ENCODE data around the gene UBE3B.
"Not testable (repeated sequence)": the region's sequence is repeated elsewhere in the genome, so short reads cannot be mapped to it uniquely, and the experiment has no call there.

The UBE3B gene

DNA sequence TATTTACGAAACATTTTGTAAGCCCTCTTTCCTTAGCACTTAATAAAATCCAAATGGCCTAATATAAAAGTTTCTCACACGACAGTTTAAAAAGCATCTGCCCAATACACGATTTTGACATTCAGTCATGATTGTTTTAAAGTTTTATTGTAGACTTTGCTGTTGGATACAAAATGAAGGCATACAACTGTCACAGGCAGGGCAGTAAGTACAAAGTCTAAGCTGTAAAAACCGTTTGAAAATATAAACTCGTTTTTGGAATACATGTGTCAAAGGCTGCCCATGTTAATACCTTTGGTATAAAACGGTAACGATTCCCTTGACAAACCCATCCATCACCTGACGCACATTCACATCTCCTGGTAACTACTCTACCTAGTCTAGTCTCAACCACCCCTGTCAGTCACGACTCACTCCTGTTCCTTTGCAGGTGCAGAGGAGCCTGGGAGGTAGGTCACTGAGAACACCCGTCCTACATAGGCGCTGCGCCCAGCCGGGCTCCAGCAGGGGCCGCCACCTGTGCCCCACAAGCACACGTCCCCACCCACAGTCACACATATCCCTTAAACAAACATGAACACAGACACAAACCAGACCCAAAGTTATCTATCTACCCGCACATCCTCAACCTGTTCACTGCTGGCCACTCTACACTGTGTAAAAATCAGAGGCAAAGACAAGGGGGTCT, 27.4 kb upstream of the UBE3B start:
- DNase-seq, result no peak

DNA sequence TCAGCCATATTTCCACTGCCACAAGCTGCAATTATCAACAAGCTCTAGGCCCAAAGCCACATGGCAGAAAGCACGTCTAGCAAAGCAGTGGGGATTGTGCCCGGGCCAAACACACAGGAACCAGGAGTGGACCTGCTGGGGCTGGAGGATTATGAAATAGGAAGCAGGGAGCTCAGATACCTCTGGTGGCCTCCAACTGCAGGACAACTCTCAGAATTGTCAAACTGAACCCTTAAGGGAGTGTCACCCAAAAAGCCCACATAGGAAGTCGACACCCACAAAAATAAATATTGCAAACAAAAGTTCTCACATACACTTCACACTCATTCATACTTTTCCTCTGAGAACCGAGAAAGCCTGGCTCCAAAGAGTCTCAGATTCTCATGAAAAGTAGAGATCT, 26.5 kb upstream of the UBE3B start:
- no peak for DNase-seq

DNA sequence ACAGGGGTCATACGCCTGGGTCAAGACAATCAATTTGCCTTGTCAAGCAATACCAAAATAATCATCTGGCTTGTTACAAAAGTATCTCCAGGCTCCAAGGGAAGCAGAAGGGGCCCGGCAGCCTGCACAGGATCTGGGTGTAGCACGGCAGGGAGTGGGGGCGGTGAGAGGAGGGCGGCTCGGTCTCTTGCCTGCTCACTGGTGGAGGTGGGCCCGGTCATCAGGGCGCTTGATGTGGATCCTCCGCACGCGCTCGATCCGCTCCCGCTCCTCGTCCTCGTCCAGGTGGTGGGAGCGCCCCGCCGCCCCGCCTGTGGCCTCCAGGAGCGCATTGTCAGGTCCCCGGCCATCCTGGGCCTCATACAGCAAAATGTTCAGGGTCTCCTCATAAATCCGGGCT, 26.0 kb upstream of the UBE3B start:
- DNase-seq, result no peak

DNA sequence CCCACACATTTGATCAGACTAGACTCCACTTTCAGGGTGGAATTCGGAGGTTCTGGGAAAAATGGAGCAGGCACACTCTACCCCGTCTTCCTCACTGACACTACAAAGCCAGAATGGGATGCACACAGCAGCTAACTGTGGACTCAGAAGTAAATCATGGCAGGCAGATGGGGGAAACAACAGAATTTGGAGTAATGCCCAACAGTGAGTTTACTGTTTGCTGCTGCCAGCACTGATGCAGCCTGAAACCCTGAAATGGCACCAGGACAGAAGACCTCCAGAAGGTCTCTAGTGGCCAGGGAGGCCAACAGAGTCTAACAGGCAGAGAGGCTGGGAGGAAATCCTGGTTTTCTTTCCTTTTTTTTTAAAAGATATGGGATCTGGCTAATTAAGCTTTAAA, 24.9 kb upstream of the UBE3B start:
- peak; percentile 60 for DNase-seq

DNA sequence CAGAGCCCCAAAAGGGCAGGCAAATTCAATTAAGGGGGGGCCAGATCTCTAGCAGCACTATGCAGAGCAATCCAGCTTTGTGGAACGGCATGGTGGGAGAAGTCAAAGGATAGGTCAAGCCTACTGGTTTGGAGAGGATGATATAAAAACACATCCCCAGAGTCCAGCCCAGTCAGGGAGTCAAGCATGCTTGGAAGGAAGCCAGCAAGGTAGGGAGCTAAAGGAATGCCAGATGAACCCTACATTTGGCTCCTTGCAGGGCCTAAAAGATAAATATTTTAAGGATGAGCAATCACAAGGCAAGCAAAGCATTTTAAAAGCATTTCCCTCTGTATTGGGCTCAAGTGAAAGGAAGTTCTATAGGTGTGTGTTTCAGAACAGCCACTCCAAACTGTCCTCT, 21.7 kb upstream of the UBE3B start:
- no peak for DNase-seq

DNA sequence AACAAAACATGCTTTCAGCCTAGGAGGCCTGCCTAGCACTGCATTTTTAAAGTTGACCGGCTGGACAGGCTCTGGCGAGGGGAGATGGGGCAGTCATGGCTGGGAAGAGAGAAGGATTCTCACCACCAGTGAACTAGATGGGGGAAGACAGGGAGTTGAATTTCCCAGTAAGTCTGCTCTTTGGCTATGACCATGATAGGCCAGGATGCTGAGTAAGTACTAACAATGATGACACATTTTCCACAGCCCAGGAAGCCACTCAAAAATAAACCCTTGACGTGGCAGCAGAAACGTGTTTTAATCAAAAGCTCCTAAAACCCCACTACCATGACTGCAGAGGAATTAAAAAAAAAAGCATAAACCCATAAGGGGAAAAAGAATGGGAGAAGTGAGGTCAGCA, 19.3 kb upstream of the UBE3B start:
- DNase-seq, result no peak

DNA sequence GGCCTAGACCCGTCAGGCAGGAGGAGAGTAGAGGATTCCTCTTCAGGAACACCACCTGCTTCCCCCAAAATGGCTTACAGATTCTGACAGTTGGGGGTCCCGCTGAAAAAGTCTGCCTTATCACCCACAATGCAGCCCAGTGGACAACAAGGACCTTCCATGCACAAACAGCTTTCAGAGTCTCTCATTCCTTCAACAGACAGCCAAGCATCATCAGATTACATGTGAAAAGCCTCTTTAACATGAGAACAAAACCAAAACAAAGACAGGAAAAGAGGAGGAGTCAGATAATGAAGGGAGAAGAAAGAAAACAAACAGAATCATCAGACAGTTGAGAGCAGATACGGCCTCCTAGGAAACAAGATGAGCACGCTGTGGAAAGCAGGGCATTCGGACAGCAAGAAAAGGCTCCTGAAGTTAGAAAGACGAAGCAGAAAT, 18.6 kb upstream of the UBE3B start:
- DNase-seq, result no peak

DNA sequence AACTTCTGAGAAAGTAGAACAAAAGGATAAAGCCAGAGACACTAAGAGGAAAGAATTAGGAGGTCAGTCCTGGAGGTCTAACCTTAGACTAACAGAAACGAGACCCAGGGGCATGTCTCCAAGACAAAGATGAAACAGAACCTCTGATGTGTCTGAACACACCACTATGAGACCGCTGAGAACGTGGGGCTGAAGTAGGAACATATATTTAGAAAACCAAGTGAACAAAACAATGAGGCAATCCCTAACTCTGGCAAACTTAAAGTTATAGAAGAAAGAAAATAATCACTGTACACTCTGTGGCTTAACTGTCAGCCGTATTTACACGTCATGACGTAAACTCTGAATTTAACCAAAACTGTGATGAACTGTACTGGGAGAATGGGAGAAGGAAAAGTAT, 18.2 kb upstream of the UBE3B start:
- no peak for DNase-seq

DNA sequence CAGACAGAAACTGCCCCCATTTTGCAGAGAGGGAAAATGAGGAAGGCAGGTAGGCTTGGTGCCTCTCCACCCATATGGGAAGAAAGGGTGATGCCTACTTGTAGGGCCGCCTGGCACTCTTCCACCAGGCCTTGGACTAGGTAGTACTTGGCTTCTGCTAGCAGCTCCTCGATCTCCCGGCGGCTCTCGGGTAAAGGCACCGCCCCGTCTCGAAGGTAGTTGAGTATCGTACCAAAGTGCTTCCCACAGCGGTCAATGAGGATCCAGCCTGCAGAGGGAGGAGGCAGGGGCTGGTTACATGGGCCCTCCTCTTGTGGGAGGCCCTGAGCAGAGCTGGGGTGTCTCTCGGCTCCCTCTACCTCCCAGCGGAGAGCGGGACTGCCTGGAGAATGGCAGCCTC, 16.9 kb upstream of the UBE3B start:
- no peak for DNase-seq

DNA sequence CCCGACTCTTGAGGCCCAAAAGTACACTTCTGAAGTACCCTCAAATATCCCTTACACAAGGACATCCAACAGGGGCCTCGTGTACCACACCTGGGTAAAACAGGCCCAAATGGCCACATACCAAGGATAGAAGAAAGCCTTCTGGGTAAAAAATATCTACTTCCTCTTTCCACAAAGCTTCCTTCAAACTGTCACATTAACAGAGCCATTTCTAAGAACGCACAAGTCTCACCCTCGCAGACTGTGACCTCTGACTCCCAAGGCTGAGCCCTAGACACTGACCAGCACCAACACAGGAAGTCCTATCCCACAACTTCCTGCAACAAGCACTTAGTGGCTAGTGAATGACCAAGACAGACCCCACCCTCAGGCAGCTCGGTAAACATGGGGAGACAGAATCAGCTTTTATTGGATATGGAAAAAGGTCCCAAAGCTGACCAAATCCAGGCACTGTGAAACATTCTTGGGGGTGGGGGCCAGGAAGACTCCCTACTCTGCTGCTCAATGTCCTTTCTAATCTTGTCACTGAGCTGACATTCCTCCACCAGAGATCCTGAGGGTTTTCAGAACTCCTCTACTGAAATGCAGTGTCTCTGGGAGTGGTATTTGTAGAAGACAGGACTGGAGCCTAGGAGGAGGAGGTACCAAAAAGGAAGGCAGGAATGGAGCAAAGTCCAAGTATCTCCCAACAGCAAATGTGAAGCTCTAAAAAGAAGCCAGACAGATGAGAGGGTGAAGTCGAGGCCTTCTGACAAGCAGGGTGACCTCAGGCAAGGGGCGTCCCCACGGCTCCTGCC, 16.2 kb upstream of the UBE3B start:
- DNase-seq, result no peak

DNA sequence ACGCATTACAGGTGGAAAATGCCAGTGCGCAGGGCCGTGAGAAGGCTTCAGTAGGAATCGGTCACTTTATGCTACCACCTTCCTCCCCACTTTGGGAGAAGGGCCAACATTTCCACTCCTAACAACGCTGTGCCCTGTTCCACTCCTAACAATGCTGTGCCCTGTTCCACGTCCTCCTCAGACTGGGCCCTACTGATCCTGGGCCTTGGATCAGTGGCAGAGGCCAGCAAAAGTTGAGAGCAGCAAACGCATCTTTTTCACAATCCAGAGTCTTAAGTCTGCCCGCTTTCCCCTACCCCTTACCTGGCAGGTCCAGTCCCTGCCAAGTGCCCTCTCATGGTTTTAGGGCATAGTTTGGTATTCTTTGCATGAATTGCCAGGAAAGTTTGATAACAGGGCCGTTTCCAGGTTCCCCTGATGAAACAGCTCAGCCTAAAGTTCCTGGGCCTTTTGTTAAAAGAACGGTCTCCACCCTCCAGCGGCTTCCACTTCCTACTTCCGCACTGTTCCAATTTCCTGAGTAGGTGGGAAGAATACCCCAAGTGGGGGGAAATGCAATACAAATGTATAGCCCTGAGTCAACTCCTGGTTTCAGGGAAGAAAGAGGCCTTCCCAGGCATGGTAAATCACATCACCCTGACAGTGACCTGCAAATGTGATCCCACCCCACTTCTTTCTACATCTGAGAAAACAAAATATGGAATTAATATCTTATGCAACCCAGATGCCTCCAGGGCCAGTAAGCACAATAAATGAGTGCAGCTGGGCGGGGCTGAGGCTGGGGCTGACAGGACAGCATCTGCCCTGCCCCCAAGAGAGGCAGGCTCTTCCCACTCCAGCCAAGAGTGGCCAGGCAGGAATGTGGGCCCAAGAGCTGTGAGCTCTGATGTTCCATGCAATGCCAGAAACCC, 15.3 kb upstream of the UBE3B start:
- no peak for DNase-seq

DNA sequence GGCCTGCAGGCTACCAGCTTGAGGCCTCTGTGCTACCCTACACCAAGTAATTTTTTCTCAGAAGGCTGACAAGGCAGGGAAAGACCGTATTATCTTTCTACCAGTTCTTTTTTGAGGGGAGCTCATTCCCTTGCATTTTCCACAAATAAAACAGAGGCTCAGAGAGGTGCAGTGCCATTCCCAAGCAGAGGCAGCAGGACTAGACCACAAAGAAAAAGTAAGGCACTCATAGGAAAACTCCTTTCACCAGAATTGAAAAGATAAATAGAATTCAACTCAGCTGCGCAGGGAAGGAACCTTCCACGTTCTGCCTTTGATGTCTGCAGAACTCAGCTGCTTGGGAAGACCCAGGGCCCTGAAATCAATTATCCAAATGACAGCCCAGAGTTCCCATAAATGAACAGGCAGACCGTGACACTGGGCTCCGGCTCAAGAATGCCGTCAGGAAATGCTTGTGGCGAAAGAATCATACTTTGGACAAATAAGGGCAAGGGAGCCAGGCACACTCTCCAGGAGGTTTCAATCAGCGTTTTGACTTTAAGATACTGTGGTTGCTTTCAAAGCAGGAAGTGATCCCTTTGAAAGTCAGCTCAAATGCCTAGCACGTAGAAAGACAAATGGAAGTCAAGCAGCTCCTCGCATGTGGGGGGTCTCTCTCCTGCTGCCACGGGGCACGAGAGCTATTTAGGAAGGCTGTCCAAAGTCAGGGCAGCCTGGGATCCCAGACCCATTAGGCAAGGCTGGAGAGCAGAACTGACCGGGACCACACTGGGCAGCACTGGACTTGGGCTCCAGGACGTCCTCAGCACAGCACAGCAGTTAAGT, 14.4 kb upstream of the UBE3B start:
- no peak for DNase-seq

DNA sequence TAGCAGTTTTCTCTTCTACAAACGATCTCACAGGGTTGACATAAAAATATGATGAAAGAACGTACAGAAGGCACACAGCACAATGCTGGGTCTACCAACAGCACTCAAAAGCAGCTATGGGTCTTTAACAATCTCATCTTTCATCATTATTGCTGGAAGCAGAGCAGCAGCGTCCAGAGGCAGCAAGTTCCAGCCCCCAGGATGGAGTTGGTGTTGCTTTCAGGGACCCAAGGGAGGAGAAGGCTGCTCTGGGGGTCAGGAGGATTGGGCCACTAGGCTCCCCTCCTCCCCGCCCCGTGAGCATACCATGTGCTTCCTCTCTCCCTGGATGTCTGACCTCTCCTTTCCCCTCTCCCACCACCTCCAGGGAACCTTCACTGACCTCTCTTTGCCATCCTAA, 13.7 kb upstream of the UBE3B start:
- DNase-seq, result no peak

DNA sequence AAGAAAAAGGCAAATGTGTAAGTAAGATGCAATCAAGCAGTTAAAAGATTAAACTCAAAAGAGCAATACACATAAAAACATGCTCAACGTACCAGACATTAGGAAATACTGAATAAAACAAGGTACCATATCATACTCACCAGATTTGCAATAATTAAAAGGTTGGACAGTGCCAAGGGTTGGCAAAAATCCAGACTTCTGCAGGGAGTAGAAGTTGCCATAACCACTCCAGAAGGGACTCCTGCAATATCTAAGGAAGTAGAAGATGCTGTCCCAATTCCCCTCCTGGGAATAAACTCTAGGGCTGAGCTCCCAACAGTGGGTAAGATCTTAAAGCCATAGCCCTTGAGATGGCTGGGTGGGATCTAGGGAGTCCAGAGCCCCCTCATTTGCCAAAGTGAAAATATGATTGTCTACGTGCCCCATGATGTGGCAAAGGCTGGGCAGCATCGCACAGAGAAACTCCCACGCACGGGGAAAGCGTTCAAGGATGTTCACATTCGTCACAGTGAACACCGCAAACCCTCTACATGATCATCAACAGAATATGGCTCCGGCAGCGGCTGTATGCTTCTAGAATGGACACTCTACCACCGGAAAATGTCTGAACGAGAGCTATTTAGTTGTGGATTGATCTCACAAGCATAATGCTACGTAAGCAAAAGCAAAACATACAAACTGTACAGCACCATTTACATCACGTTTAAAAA, 12.6 kb upstream of the UBE3B start:
- DNase-seq, result no peak

DNA sequence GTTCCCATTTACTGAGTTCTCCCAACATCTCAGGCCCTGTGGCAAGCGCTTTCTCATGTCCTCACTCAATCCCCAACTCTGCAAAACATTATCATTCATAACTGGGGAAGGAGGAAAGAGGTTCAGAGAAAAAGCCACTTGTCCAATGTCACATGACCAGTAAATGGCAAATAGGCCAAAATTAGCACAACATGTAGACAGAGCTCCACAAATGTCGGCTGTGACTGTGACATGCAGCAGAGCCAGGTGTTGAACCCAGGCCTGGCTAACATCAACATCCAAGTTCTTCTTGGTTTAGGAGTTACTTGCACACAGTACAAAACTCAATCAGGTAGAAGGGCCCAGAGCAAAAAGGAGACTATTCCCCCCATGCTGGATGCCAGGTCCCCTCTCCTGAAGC, 11.1 kb upstream of the UBE3B start:
- DNase-seq, result no peak

DNA sequence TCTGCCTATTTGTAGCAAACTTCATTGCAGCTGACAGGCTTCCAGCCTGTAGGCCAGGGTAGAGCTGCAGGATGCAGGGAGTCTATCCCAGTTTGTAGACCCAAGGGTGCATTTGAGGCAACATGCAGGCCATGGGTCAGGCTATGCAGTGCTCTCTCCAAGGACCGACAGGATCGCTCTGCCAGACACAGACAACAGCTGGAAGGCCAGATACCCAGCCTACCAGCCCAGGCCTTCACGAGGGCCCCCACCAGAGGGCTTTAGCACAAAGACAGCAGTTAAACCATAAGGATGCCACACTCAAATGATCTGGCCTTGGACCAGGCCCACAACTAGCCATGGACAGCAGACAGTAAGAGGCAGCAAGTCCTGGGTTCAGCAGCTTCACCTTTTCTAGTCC, 10.6 kb upstream of the UBE3B start:
- no peak for DNase-seq

DNA sequence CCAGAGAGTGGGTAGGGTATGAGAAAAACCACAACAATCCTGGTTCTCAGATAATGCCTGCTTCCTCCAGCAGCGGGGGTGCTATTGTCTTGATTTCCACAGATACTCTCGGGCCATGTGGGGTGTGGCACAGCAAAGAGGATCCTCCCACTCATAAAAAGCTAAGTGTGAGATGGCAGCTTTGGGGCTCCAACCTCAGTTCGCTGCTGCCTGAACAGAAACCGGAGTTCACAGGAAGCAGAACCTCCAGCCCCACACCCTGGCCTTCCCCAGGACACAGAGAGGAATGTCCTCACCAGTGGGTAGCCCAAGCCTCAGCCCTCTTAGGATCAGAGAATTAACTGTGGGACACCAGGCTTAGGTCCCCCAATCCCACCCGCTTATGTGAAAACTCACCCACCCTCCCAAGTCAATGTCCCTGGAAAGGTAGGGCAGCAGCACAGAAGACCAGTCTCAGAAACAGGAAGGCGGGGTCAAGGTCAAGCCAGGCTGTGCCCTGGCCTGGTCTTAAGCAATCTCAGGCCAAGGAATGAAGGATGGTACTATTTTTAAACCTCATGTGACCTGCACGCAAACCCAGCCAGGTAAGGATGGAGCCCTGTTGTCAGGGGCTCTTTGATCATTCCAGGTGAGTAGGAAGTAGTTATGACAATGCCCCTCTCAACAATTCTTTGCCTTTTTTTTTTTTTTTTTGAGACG, 9.3 kb upstream of the UBE3B start:
- no peak for DNase-seq

DNA sequence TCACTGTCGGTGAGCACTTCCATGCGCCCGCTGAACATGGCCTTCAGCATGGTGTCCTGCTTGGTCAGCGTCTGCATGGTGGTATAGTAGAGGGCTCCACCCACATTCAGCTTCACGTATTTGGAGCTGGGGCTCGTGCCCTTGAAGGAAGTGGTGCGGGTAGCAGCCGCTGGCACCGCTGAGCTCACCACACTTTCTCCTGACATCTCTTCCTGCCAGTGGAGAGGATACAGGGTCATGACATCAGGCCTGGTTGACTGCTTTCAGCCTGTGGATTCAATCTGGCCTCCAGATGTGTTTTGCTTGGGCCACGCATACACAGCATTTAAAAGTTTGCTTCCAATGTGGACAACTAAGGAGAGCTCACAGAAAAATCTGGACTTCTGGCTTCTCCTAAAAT, 7.9 kb upstream of the UBE3B start:
- DNase-seq, result no peak

DNA sequence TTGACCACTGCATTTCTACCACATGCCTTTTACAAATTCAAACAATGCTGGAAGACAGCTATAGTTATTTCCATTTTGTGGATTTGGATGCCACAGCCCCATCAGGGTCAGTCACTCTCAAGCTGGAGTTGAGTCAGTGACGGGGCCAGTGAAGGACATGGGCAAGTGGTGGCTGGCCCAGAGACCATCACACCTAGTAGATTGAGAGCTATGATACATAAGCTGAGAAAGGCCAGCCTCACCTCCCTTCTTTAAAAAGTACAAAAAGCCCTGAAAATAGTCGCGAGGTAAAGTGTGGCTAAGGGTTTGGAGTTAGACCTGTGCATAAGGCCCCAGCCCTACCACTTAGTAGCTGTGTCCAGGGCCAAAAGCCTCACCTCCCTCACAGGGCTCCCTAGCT, 4.4 kb upstream of the UBE3B start:
- DNase-seq, result no peak

DNA sequence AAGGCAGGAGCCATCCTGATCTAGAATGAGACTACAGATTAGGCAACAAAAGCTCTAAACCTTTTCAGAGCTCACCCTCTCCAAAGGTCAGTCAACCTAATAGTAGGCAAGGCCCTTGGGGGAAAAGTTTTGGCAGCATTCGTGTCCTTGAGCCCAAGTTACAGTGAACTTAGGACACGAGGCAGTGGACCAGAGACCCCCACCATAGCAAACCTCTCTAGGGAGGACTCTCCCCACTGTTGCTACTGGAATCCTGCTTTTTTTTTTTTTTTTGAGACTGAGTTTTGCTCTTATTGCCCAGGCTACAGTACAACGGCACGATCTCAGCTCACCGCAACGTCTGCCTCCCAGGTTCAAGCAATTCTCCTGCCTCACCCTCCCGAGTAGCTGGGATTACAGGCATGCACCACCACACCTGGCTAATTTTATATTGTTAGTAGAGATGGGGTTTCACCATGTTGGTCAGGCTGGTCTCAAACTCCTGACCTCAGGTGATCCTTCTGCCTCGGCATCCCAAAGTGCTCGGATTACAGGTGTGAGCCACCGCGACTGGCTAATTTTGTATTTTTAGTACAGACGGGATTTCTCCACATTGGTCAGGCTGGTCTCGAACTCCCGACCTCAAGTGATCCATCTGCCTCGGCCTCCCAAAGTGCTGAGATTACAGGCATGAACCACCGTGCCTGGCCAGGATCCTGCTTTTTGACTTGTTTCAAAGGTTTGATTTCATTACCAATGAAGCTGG, 3.7 kb upstream of the UBE3B start:
- DNase-seq, result not testable (repeated sequence)

DNA sequence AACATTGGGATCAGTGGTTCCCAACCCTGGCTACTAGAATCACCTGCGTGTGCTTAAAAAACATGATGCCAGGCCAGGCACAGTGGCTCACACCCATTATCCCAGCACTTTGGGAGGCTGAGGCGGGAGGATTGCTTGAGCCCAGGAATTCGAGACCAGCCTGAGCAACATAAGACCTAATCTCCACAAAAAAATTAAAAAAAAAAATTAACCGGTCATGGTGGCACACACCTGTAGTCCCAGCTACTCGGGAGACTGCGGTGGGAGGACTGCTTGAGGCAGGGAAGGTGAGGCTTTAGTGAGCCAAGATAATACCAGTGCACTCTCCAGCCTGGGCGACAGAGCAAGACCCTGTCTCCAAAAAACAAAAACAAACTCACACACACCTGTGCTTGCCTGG, 2.3 kb upstream of the UBE3B start:
- DNase-seq, result no peak

All from NCI-H446 treated with DMSO at 0.1 percent for 48 hours (cell line).